Tibial artery (tissue), 4 donors: Measurements from ENCODE around the gene TFAP2C.

Experiments
- DNase-seq, 2 donors: peaks; one replicate each; pipeline ENCODE4 v3.0.0-alpha.2; 2019
- H3K27ac ChIP-seq, 2 donors: fragments of 200-600 bp; sonication (generic) in 1 of 2; 1 replicate in 1 of 2; 2 replicates in 1 of 2; pipeline ENCODE4 v1.5.1; 2018 to 2019; ENCODE audit warnings: mild to moderate bottlenecking in 1 of 2
- H3K27me3 ChIP-seq, 2 donors: fragments of 200-600 bp; sonication (generic) in 1 of 2; one replicate each; pipeline versions ENCODE4 v1.5.1 to v1.6.0; 2016 to 2019
- H3K36me3 ChIP-seq, 3 donors: fragments of 200-600 bp; sonication (generic) in 2 of 3; one replicate each; pipeline ENCODE4 v1.5.1; 2016 to 2019; ENCODE audit warnings: mild to moderate bottlenecking in 2 of 3
- H3K4me1 ChIP-seq, 4 donors: fragments of 200-600 bp; sonication (generic) in 2 of 4; 1 replicate in 3 of 4; 2 replicates in 1 of 4; pipeline ENCODE4 v1.5.1; 2016 to 2019
- H3K4me3 ChIP-seq, 2 donors: fragments of 200-600 bp; sonication (generic) in 1 of 2; 1 replicate in 1 of 2; 2 replicates in 1 of 2; pipeline ENCODE4 v1.5.1; 2018 to 2019; ENCODE audit warnings: mild to moderate bottlenecking in 2 of 2
- H3K9me3 ChIP-seq, 3 donors: fragments of 200-600 bp; sonication (generic) in 1 of 3; one replicate each; pipeline ENCODE4 v1.5.1; 2016 to 2019
- intact Hi-C: fragments of 100-400 bp; cut with DNase I; formaldehyde crosslinking; loops from one replicate; pipeline ENCODE4 v1.15.0; 2023; ENCODE audit warnings: low total_unique reads
- TF ChIP-seq, protein P1 (sequence below), 2 experiments: fragments of 200-600 bp in 1 of 2; fragments of 450-650 bp in 1 of 2; IDR thresholded peaks; one replicate each; pipeline ENCODE4 v1.5.1; 2017 to 2019; ENCODE audit warnings: antibody characterized with exemption in 2 of 2, mild to moderate bottlenecking in 1 of 2, moderate library complexity in 1 of 2

The TFAP2C gene

DNA sequence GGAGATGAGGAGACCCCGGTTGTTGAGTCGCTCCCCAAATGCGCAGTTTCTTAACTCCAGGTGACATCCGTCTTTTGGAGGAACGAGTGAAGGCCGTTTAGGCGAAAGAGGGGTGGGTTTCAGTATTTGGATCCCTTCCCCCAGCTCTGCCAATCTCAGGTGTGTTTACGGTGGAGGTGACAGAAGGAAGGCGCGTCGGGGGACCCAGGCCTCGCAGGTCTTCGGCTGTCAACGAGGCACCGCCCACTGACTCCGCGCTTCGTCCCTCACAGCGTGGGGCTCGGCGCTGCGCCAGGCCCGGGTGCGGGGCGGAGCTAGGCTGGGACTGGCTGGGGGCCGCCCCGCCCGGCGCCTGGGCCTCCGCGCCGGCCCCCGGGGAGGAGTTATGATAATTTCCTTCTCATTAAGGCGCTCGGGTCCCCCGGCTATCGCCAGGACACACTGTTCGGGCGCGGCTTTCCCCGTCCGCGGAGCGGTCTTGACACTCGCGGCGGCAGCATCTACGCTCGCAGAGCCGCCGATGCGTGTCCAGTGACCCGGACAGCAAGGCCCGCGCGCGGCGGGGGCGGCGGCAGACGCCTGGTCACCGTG lies at the start of gene TFAP2C:
TSS of gene TFAP2C (plus strand) at position 434 of the 591 bp plus-strand sequence. CDS start 239 bp downstream, outside the sequence.
- H3K9me3 ChIP-seq = no peaks in the 10 kb centered on the region
- peaks cover 0 to 92% of the 10 kb centered on the region in 2 donors for H3K27me3 ChIP-seq
- peaks cover 0 to 54% (median 44%) of the 10 kb centered on the region in 4 donors for H3K4me1 ChIP-seq
- TF ChIP-seq, protein P1, sequence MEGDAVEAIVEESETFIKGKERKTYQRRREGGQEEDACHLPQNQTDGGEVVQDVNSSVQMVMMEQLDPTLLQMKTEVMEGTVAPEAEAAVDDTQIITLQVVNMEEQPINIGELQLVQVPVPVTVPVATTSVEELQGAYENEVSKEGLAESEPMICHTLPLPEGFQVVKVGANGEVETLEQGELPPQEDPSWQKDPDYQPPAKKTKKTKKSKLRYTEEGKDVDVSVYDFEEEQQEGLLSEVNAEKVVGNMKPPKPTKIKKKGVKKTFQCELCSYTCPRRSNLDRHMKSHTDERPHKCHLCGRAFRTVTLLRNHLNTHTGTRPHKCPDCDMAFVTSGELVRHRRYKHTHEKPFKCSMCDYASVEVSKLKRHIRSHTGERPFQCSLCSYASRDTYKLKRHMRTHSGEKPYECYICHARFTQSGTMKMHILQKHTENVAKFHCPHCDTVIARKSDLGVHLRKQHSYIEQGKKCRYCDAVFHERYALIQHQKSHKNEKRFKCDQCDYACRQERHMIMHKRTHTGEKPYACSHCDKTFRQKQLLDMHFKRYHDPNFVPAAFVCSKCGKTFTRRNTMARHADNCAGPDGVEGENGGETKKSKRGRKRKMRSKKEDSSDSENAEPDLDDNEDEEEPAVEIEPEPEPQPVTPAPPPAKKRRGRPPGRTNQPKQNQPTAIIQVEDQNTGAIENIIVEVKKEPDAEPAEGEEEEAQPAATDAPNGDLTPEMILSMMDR (IDR thresholded peaks at IDR 0.05) = no peak
- no peak within 1 kb of the TSS for H3K27ac ChIP-seq
- H3K36me3 ChIP-seq = no peaks in the 10 kb centered on the region
- peak within 1 kb of the TSS; percentile 35 to 45 for H3K4me3 ChIP-seq
- DNase-seq = peak; percentile 63 to 72
- intact Hi-C loops = no loop called here

DNA sequence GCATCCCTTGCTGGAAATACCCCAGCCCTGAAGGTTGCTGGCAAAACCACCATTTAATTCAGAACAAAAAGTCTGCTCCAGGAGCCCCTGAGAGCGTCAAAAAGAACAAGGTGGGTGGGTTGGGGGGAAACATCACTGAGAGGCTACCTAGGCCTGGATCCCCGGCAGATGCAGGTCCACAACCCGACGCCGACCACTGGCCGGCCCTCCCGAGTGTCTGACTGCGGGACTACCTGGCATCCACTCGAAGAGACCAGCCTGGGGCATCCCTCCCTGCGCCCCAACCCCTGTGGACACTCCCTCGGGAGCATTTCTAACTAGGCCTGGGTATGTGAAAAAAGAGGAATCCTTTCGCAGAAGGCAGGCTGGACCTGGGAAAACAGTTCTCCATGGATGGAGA lies 48.9 kb upstream of the TFAP2C start:
- H3K9me3 ChIP-seq = no peaks in the 10 kb centered on the region
- intact Hi-C loops = no loop called here
- no peak overlapping the region for H3K27ac ChIP-seq
- H3K36me3 ChIP-seq = no peaks in the 10 kb centered on the region
- DNase-seq = no peak
- no peaks in the 10 kb centered on the region for H3K4me1 ChIP-seq
- H3K4me3 ChIP-seq = no peak overlapping the region
- TF ChIP-seq, protein P1 (IDR thresholded peaks at IDR 0.05) = no peak
- peaks cover 0 to 17% of the 10 kb centered on the region in 2 donors for H3K27me3 ChIP-seq

DNA sequence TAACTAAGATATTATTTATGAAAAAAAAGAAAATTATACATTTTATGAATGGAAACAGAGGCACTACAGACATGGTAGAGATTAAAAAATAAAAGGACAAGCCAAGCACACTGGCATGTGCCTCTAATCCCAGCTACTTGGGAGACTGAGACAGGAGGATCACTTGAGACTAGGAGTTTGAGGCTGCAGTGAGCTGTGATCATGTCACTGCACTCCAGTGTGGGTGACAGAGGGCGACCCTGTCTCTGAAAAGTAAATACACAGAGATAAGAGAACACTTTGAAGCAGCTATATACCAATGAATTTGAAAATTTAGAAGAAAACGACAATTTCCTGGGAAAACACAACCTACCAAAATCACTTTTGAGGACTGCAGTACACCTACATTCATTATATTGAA lies 47.4 kb upstream of the TFAP2C start:
- DNase-seq = no peak
- Histone ChIP-seq H3K27me3 (peaks cover 0 to 17% of the 10 kb centered on the region in 2 donors), H3K4me3 (no peak overlapping the region), H3K27ac (no peak overlapping the region), H3K9me3 (no peaks in the 10 kb centered on the region), H3K36me3 (no peaks in the 10 kb centered on the region), H3K4me1 (no peaks in the 10 kb centered on the region)
- intact Hi-C loops = no loop called here
- TF ChIP-seq, protein P1 (IDR thresholded peaks at IDR 0.05) = no peak

DNA sequence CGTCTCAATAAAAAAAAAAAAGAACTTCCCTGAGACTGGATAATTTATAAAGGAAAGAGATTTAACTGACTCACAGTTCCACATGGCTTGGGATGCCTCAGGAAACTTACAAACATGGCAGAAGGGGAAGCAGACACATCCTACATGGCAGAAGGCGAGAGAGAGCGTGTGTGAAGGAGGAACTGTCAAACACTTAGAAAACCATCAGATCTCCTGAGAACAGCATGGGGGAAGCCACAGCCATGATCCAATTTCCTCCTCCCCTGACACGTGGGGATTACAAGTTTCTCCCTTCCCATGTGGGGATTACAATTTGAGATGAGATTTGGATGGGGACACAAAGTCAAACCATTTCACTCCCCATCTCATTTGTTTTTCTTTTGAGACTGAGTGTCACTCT lies 46.6 kb upstream of the TFAP2C start:
- TF ChIP-seq, protein P1 (IDR thresholded peaks at IDR 0.05) = no peak
- no peak overlapping the region for H3K4me3 ChIP-seq
- H3K9me3 ChIP-seq = no peaks in the 10 kb centered on the region
- no peaks in the 10 kb centered on the region for H3K36me3 ChIP-seq
- no peaks in the 10 kb centered on the region for H3K4me1 ChIP-seq
- H3K27ac ChIP-seq = no peak overlapping the region
- H3K27me3 ChIP-seq = peaks cover 0 to 17% of the 10 kb centered on the region in 2 donors
- intact Hi-C loops = no loop called here
- no peak for DNase-seq

DNA sequence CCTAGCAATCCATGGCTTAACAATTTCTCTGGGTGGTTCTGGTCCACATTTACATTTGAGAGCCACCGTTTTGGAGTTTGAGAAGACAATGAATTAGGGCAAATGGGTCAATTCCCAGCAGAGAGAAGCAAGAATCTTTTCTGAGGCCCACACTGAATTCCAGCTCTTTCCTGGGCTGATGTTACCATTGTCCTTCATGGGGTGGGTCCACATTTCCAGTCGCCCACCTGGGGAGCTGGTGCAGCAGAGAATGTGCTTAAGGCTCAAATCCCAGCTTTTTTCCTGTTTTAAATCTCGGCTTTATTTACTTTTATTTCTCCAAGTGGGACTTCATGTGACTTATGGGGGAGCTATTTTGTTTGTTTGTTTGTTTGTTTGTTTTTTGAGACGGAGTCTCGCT lies 44.2 kb upstream of the TFAP2C start:
- TF ChIP-seq, protein P1 (IDR thresholded peaks at IDR 0.05) = no peak
- Histone ChIP-seq H3K27ac (no peak overlapping the region), H3K4me1 (no peaks in the 10 kb centered on the region), H3K4me3 (no peak overlapping the region), H3K36me3 (no peaks in the 10 kb centered on the region), H3K27me3 (peaks cover 0 to 14% of the 10 kb centered on the region in 2 donors), H3K9me3 (no peaks in the 10 kb centered on the region)
- DNase-seq = no peak
- intact Hi-C loops = no loop called here
